Nephron (organoid): ENCODE results near the gene DENND1A.
"Not testable (repeated sequence)": the region's sequence is repeated elsewhere in the genome, so short reads cannot be mapped to it uniquely, and the experiment has no call there.

Experiments used
- H3K27ac Mint-ChIP-seq, 3 experiments: 2 replicates each; pipeline ENCODE4 v1.8.0; 2020; ENCODE audit warnings: mixed read lengths in 3 of 3, mild to moderate bottlenecking in 2 of 3, moderate library complexity in 1 of 3
- H3K27me3 Mint-ChIP-seq: 2 replicates; pipeline ENCODE4 v1.8.0; 2021; ENCODE audit warnings: low read depth, mild to moderate bottlenecking, moderate library complexity, mixed read lengths
- H3K36me3 Mint-ChIP-seq: 2 replicates; pipeline ENCODE4 v1.8.0; 2020; ENCODE audit warnings: low read depth, mixed read lengths
- H3K4me1 Mint-ChIP-seq: 2 replicates; pipeline ENCODE4 v1.8.0; 2020; ENCODE audit warnings: mixed read lengths
- H3K4me3 Mint-ChIP-seq, 3 experiments: 2 replicates each; pipeline ENCODE4 v1.8.0; 2020; ENCODE audit warnings: mild to moderate bottlenecking in 3 of 3, mixed read lengths in 3 of 3, moderate library complexity in 2 of 3
- H3K9me3 Mint-ChIP-seq: 2 replicates; pipeline ENCODE4 v1.8.0; 2020; ENCODE audit warnings: mixed read lengths
- TF ChIP-seq, protein P1 (sequence below), 3 experiments: fragments of 200-600 bp; sonication (generic); IDR thresholded peaks; one replicate each; pipeline ENCODE4 v1.5.0; 2021; ENCODE audit warnings: antibody characterized with exemption in 3 of 3; ENCODE audit not compliant: unreplicated experiment in 3 of 3

Gene DENND1A

GRCh38 chr9:123739902-123740301, 190.0 kb downstream of the DENND1A start:
- no peaks in the 10 kb centered on the region for H3K36me3 Mint-ChIP-seq
- peak overlapping the region in 1 of 3 experiments; percentile 30 for H3K27ac Mint-ChIP-seq
- TF ChIP-seq, protein P1, sequence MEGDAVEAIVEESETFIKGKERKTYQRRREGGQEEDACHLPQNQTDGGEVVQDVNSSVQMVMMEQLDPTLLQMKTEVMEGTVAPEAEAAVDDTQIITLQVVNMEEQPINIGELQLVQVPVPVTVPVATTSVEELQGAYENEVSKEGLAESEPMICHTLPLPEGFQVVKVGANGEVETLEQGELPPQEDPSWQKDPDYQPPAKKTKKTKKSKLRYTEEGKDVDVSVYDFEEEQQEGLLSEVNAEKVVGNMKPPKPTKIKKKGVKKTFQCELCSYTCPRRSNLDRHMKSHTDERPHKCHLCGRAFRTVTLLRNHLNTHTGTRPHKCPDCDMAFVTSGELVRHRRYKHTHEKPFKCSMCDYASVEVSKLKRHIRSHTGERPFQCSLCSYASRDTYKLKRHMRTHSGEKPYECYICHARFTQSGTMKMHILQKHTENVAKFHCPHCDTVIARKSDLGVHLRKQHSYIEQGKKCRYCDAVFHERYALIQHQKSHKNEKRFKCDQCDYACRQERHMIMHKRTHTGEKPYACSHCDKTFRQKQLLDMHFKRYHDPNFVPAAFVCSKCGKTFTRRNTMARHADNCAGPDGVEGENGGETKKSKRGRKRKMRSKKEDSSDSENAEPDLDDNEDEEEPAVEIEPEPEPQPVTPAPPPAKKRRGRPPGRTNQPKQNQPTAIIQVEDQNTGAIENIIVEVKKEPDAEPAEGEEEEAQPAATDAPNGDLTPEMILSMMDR (IDR thresholded peaks at IDR 0.05; ENCODE audit: unreplicated experiment in 3 of 3): no peak
- no peaks in the 10 kb centered on the region for H3K9me3 Mint-ChIP-seq
- no peaks in the 10 kb centered on the region for H3K27me3 Mint-ChIP-seq
- H3K4me1 Mint-ChIP-seq: peaks cover 29% of the 10 kb centered on the region
- no peak overlapping the region for H3K4me3 Mint-ChIP-seq

DNA sequence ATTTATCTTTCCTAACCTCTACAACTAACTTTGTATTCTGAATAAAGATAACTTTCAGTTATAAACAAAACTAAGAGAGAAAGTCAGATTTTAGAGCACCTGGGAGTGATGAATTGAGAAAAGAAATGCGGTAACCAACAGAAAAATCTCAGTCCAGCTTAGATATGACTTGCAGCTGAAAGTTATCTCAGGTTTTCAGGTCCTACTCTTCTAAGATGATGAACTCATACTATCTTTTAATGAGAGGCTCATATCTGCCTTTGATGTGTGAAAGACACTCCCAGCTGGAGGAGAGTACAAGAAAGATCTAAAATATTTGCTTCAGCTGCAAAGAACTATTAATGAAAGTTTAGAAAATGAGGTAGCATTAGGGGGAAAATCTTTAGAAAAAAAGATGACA, 190.5 kb downstream of the DENND1A start:
- Mint-ChIP-seq H3K36me3 (no peaks in the 10 kb centered on the region), H3K4me1 (peaks cover 29% of the 10 kb centered on the region), H3K9me3 (no peaks in the 10 kb centered on the region), H3K27me3 (no peaks in the 10 kb centered on the region), H3K4me3 (no peak overlapping the region), H3K27ac (peak overlapping the region in 1 of 3 experiments; percentile 30)
- TF ChIP-seq, protein P1 (IDR thresholded peaks at IDR 0.05; ENCODE audit: unreplicated experiment in 3 of 3): no peak

GRCh38 chr9:123738648-123739047, 191.3 kb downstream of the DENND1A start:
- H3K4me3 Mint-ChIP-seq: no peak overlapping the region
- no peaks in the 10 kb centered on the region for H3K9me3 Mint-ChIP-seq
- H3K27me3 Mint-ChIP-seq: no peaks in the 10 kb centered on the region
- H3K27ac Mint-ChIP-seq: peak overlapping the region in 1 of 3 experiments; percentile 43
- peaks cover 24% of the 10 kb centered on the region for H3K4me1 Mint-ChIP-seq
- TF ChIP-seq, protein P1 (IDR thresholded peaks at IDR 0.05; ENCODE audit: unreplicated experiment in 3 of 3): no peak
- no peaks in the 10 kb centered on the region for H3K36me3 Mint-ChIP-seq

- peaks cover 5% of the 10 kb centered on the region for H3K36me3 Mint-ChIP-seq
- H3K27me3 Mint-ChIP-seq: peaks cover 3% of the 10 kb centered on the region
- no peak overlapping the region for H3K4me3 Mint-ChIP-seq
- no peak overlapping the region for H3K27ac Mint-ChIP-seq
- TF ChIP-seq, protein P1 (IDR thresholded peaks at IDR 0.05; ENCODE audit: unreplicated experiment in 3 of 3): no peak
- peaks cover 2% of the 10 kb centered on the region for H3K9me3 Mint-ChIP-seq
- H3K4me1 Mint-ChIP-seq: peaks cover 9% of the 10 kb centered on the region
Observed at GRCh38 chr9:123735376-123735775, 194.6 kb downstream of the DENND1A start.

GRCh38 chr9:123728571-123728970, 201.4 kb downstream of the DENND1A start:
- not testable (repeated sequence) for H3K27ac Mint-ChIP-seq

DNA sequence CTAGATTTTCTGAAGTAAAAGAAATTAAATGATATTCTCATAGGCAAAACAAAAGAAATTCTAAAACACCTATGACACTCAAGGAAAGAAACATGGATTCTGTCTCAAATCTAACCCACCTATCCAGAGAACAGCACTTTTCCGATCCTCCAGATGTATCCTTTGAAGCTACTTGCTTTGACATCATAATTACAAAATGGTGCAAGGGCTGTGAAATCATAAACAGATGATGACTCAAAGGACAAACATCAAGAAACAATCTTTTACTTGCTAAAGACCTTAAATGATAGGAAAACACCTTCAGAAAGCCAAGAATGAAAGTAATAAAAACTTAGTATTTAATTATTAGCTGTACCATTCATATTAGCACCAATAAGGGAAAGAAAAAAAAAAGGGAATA, 202.6 kb downstream of the DENND1A start:
- Mint-ChIP-seq H3K27ac (no peak overlapping the region), H3K27me3 (peaks cover 3% of the 10 kb centered on the region), H3K36me3 (peaks cover 47% of the 10 kb centered on the region), H3K4me3 (no peak overlapping the region), H3K4me1 (no peaks in the 10 kb centered on the region), H3K9me3 (peaks cover 41% of the 10 kb centered on the region)
- TF ChIP-seq, protein P1 (IDR thresholded peaks at IDR 0.05; ENCODE audit: unreplicated experiment in 3 of 3): no peak

More at GRCh38 chr9:123728571-123728970, 201.4 kb downstream of the DENND1A start:
- H3K4me1 Mint-ChIP-seq, H3K4me3 Mint-ChIP-seq, H3K27me3 Mint-ChIP-seq: not testable (repeated sequence)
- H3K9me3 Mint-ChIP-seq: peaks cover 33% of the 10 kb centered on the region
- peaks cover 36% of the 10 kb centered on the region for H3K36me3 Mint-ChIP-seq
